ENCODE data around the gene ECHDC3.

The ECHDC3 gene

DNA sequence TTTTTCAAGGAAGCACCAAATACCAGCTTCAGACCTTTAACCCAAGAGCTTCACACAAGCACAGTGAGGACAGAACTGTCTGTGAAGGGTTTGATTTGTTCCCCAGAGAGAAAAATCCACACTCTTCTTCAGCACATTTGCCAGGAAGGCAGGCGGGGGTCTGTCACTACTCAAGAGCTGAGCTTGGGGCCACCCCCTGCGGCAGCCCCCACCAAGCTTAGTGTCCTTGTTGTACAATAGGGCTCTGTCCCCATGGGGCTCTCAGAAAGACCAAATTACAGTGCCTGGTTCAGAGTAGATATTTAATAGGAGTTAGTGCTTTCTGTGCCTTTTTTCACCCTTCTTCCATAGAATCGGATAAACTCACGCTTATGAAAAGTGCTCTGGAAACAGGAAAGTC lies 12.4 kb downstream of the ECHDC3 start:
- no peak for DNase-seq

DNA sequence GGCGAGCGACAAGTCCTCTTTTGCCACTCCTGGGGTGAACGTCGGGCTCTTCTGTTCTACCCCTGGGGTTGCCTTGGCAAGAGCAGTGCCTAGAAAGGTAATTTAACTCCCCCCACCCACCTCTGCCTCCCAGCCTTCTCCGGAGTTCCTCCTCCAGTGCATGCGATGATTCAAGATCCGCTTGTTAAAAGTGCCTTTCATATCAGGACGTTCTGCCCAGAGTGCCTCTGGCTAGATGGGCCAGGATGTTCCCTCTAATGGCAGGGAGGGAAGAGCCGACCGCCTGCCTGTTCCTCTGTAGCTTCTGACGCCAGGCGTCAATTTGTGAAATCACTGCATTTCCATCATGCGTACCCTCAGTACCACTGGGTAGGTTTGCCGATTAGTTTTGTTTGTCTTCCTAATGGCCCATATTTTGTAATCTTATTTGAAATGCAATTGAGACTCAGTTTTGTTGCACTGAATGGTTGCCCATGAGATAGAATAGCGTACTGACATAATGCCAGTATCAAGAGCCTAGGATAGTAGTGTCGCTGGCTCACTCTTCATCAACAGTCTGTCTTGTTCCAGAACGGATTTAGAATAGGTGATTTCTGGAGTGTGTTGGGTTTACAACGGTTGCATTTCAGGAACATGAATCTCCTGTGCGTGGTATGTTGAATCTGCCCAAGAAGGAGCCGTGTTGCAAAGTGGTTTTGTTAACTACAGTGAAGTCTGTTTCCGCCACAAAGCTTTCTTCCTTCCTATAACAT lies 13.5 kb downstream of the ECHDC3 start:
- DNase-seq: no peak

DNA sequence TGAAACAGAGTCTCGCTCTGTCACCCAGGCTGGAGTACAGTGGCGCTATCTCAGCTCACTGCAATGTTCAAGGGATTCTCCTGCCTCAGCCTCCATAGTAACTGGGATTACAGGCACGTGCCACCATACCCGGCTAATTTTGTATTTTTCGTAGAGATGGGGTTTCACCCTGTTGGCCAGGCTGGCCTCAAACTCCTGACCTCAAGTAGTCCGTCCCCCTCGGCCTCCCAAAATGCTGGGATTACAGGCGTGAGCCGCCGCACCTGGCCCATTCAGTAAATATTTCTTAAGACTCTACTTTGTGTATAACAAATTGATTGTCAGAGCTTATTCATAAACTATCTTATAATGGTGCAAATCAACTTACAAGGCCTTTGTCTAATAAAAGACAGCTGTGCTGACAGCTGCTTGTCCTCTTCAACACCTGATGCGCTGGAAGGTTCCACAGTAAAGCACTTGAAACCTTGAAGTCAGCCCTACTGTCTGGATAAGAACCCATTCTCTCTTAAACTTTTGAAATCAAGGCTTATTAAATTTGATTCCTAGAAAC lies 14.7 kb downstream of the ECHDC3 start:
- DNase-seq: no peak

DNA sequence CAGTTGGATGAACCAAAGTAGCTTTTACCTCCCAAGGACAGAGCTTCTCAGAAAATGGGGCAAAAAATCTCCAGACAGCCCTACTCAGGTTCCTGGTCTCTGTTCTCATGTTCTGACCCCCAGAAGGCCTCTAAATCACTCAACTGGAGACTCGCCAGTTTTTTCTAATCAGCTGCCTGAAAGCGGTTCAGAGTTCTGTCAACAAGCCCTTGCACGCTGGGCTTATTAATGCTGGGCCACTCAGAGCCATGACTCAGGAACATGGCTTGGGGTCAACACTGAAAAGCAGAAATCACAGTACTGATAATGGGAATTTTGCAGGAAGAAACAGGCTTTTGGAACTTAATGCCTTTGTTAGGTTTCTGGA lies 15.3 kb downstream of the ECHDC3 start:
- no peak for DNase-seq

DNA sequence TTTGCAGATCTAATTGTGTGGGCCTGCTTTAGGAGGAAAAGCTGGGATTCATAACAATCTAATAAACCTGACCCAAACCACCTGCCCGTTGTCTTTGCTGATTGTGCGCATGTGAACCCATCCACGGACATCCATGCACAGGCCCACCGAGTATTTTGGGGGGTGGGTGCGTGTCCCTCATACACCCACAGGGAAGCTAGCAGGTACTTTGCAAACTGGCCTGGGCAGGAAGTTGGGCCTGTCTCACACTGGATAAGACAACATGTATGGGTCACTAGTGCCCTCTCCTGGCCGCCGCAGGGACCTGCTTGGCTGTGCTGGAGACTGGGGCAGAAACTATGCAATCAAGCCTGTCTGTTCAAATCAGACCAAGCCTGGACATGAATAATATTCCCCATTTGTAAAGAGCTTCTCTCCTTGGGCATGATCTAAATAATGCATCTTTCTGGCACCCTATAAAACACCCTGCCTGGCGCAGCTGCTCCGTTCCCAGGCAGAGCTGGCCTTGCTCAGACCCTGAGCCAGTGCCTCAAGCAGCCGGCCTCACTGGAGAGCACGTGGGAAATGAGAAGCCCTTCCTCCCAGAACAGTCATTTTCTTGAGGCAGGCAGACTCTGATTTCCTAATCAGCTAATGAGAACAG lies 15.8 kb downstream of the ECHDC3 start:
- DNase-seq: peak; percentile 35 to 46

DNA sequence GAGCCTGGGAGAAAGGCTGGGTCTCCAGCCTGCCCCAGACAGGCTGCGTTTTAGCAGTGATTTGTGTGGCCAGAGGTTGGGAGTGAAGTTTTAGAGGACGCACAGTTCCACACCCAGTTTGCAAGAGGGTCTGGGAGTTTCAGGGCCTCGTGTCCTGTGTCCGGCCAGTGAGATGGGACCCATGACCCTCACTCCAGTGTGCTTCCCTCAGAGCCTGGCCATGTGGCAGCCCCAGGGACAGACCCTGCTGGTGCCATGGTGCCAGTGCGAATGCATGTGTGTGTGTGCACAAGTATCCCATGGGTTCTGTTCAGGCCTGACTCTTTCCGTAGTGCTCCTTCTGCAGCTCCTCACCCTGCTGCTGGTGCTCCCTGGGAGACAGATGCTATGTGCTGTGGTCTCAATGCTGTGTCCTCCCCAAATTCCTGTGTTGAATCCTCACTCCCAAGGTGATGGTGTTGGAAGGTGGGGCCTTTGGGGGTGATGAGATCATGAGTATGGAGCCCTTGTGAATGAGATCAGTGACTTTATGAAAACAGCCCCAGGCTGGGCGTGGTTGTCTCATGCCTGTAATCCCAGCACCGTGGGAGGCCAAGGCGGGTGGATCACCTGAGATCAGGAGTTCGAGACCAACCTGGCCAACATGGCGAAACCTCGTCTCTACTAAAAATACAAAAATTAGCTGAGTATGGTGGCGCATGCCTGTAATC lies 16.5 kb downstream of the ECHDC3 start:
- no peak for DNase-seq

DNA sequence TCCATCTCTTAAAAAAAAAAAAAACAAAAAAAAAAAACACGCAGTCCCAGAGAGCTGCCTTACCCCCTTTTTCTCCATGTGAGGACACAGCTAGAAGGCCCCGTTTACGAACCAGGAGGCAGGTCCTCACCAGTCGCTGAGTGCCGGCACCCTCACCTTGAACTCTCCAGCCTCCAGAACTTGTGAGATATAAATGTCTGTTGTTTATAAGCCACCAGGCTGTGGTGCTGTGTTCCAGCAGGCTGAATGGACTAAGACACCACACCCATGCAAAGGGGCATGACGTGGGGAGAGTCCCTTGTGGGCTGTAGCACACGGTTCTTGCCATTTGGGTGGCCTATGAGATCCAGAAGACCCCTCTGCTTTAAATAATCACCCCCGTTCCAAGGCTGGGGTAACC lies 17.2 kb downstream of the ECHDC3 start:
- DNase-seq: no peak

DNA sequence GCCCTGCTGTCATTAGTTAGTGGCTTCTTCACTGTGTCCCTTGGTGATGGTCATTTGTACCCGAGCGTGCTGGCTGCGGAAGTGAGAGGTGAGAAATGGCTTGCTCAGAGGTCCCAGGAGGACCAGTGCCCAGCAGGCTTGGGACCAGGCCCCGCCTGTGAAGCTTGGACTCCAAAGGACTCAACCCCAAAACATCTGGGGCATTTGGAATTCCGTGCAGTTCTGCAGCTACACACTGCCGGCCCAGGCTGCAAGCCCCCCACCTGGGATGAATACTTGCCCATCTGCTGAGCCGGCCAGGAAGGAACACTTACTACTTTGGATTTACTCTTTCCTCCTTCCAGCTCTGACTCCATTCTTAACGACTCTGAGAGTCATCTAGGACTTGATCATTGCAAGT lies 18.0 kb downstream of the ECHDC3 start:
- DNase-seq: no peak

DNA sequence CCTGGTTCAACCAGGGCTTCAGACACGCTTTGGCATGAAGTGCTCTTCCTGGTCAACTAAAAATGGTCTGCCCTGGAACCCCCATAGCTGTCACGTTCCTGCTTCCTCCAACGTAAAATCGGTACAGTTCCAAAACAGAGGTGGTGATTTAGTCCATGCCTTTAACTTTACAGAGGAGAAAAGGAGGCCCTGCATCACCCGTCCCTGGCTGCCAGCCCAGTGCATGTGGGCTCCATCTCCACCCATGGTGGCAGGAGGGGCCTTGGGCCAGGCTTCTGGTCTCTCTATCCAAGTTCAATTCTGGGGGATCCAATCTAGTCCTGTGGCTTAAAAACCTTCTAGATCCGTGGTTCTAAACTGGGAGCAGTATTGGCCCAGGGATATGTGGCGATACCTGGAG lies 18.7 kb downstream of the ECHDC3 start:
- no peak for DNase-seq

DNA sequence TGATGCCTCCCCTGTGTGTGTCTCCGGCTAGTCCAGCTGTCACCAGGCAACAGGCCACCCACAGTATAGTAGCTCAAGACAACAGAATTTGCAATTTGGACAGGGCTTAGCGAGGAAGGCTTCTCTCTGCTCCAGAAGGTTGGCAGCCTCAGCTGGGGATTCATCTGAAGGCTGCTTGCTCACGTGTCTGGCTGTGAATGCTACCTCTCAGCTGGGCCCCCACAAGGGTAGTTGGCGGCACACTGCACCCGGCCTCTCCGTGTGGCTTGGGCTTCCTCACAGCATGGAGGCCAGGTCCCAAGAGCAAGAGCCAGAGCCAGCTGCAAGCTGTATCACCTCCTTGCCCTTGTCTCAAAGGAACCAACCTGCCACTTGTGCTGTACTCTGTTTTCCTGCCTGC lies 19.2 kb downstream of the ECHDC3 start:
- no peak for DNase-seq

DNA sequence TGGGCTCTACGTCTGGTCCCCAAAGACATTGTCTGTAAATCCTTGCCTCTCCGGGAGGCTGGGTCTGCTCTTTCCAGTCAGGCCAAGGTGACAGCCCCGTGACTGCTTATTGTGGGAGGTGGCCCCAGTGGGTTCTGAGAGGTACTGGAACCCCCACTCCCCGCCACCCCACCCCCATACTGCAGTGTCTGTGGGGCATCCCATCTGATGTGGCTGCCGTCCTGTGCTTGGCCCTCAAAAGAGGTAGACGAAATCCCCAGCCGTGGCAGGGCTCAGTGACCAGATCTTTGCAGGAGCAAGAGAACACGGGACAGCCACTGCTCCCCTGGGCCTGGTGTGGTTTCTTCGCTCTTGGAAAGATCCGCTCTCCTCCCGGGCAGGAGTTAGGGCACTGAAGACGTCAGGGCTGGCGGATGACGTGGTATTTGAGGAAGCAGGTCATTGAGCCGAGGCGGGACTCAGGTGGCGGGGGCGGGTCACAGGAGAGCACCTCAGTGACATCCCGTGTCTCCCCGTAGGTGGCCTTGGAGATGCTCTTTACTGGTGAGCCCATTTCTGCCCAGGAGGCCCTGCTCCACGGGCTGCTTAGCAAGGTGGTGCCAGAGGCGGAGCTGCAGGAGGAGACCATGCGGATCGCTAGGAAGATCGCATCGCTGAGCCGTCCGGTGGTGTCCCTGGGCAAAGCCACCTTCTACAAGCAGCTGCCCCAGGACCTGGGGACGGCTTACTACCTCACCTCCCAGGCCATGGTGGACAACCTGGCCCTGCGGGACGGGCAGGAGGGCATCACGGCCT lies 20.7 kb downstream of the ECHDC3 start:
- no peak for DNase-seq

DNA sequence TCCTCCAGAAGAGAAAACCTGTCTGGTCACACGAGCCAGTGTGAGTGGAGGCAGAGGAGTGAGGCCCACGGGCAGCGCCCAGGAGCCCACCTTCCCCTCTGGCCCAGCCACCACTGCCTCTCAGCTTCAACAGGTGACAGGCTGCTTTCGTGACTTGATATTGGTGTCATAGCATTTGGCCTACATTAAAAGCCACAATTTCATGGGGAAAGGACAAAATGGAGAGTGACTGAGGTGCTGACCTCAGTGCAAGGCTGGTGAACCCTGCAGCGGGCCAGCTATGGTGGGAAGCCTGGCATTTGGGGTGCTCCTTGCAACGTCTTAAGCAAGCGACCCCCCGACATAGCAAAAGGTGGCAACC lies 21.3 kb downstream of the ECHDC3 start:
- no peak for DNase-seq

DNA sequence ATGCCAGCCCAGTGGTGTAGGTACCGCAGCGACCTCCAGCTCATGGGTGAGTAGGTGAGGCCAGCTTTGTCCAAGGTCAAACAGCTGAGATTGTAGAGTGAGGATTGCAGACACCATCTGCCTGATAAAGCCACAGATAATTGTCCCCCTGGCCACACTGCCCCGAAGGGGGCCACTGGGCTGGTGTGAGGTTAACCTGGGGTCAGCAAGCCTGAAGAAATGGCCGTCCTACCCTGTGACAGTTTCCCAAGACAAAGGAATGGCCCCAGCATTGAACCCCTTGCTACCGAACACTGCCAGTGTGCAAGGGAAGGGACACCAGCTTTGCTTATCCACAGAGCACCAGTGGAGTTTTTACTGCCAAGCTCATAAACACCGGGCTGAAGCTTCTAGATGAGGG lies 23.0 kb downstream of the ECHDC3 start:
- DNase-seq: no peak

DNA sequence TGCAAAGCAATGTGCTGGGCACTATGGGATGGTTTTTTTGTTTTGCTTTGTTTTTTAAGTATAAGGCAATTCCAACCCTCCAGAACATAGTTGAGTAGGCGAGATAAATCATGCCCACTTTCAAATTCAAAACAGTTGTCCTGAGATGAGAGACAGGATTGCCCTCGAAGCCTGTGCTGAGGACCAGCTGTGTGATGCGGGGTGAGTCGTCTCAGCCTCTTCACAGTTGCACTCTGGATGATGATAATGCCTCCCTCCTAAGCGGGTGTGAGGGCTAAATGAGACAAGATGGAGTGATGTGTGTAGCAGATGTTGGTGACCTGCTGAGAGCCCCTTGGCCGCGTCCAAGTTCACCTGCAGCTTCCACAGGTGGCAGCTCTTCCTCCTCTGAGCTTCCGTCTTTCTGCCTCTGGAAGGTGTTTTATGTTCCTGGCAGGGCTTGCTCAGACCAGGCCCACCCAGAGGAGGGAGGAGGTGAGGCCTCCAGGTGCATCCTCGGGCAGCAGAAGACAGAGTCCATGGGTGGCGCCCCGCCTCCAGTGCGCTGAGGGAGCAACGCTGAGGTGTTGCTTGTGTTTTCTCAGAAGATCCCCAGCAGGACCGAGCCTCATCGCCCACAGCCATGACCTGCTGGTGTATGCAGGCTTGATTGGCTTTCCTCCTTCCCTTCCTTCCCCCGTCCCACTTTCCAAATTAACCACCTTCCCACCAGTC lies 30.6 kb downstream of the ECHDC3 start:
- DNase-seq: no peak

DNA sequence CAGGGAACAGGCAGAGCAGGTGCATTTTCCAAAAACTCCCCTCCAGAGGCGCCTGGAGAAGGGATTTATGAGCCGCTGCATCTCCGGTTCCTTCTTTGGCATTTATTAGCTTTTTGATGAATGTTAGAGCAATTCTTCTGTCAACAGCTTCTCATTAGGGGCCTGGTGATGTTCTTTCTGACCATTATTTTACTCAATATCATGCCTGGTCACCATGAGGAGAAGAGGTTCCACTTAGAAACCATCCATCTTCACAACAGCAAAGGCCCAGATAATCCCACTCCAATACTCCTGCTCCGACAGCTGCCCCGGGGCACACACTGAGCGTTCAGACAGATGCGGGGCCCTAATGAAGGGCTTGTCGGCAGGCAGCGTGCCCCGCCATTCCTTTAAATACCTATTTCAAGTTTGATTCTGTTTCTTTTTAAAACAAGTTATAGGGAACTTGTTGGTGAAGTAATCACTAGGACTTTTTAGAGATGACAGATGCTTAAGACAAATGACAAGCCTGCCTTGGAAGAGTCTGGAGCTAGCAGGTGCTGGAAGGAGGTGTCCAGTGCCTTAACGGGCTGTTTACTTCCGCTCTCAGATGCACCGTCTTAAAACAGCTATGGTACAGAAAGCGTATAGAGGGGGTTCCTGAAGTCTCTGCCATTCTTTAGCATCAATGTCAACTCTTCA lies 31.7 kb downstream of the ECHDC3 start:
- no peak for DNase-seq

DNA sequence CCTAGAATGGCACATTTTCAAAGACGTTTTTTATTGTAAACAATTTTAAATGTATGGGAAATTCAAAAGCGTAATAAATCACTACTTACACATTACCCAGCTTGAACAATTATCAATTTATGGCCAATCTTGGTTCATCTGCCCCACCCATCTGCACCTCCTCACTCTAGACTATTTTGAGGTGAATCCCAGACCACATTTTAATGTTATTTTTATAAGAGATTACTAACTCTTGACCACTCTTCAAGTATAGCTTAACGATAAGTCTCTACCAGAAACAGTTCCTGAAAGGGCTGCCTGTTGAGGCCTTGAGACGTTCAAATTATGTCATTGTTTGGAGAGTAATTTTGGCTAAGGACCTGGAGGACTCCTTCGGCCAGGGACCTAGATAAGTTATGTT lies 33.2 kb downstream of the ECHDC3 start:
- no peak for DNase-seq

DNA sequence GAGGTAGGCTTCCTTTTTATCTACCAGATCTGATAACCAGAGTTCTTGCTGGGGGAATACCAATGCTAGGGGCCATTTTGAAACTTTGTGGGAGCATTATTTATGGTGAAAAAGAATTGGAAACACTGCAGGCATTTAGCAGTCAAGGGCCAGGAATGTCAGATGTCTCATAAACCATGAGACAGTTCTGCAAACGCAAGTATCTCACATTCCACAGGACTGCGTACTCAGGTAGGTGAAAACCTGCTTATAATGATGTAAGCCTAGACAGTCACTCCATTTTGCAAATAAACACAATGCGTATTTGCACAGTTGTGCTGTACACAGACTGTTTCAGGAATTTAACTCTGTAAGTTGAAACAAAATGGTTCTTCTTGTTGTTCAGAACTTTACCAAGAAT lies 33.9 kb downstream of the ECHDC3 start:
- no peak for DNase-seq

DNA sequence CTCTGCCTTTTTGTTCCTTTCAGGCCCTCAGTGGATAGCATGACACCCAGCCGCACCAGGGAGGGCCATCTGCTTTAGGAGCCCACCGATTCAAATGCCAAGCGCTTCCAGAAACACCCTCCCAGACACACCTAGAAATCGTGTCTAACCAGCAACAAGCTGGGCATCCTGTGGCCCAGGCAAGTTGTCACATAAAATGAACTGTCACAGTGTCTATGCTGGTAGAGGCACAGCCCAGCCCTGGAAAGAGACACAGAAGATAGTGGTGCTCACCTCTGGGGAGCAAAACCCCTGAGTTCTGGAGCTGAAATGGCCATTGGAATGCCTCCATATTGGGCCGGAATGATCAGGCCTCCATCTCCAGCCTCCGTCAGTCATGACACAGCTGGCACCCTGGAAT lies 38.9 kb downstream of the ECHDC3 start:
- no peak for DNase-seq

DNA sequence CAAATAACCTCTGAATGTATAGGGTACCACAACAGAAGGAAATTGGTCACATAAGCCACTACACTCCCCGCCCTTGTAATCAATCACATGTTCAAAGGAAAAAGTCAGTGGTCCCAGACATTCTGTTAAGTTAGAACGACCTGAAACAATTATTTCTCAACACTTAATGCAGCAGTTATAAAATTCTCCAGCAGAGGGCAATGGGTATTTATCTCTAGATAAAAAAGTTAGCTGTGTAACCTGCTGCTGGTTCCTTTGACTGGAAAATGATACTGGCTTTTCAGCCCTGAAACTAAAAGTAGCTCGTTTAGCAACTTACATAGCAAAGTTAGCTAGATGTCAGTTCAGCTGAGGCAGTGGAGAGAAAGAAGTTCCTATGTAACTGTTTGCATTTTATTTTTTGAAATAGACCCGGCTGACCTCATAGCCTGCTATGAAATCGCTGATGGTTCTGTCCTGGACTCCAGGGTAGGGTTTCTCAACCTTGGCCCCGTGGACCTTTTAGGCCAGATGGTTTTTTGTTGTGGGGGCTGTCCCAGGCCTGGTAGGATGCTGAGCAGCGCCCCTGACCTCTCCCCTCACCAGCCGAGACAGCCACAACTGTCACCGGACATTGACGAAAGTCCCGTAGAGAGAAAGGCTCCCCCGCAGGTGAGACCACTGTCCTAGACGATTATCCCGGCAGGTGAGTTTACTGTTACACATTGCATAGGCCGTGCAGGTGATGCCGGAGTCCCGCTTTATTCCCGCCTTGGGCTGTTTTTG lies 40.8 kb downstream of the ECHDC3 start:
- no peak for DNase-seq

DNA sequence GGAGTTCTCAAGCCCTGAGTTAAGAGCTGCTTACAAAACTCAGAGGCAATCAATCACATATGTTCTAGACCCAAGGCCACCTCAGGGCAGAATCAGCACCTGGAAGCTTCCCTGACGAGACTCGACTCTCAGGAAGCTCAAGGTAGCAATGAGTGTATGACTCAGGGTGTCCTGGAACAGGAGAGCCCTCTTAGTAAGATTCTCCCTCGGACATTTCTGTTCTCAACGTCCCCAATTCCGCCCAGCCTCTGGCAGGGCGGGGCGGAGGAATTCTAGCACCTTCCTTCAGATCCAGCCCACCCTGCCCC lies 41.3 kb downstream of the ECHDC3 start:
- no peak for DNase-seq

DNA sequence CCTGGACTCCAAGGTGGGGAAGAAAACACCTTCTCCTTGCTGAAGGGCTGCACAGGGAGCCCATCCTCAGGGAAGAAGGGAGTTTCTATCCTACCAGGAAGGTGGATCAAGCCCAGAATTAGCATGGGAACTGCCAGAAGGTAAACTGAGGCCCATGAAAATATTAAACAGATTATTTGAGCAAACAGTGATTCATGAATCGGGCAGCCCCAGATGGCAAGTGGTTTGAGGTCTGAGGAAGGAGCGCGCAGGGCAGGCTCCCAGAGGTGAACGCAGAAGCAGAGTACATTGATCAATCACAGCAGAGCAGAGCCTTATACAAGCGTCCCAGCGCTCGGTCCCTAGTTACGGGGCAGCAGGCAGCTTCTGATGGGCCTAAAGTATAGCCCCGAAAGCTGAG lies 45.2 kb downstream of the ECHDC3 start:
- no peak for DNase-seq
